ENCODE results near the gene MYRIP.

The MYRIP gene

GRCh38 chr3:39927479-39927878 is 118.1 kb downstream of the MYRIP start:
- peaks cover 12% of the 10 kb centered on the region for H3K27me3 Mint-ChIP-seq (ENCODE audit: low read depth, poor library complexity)

DNA sequence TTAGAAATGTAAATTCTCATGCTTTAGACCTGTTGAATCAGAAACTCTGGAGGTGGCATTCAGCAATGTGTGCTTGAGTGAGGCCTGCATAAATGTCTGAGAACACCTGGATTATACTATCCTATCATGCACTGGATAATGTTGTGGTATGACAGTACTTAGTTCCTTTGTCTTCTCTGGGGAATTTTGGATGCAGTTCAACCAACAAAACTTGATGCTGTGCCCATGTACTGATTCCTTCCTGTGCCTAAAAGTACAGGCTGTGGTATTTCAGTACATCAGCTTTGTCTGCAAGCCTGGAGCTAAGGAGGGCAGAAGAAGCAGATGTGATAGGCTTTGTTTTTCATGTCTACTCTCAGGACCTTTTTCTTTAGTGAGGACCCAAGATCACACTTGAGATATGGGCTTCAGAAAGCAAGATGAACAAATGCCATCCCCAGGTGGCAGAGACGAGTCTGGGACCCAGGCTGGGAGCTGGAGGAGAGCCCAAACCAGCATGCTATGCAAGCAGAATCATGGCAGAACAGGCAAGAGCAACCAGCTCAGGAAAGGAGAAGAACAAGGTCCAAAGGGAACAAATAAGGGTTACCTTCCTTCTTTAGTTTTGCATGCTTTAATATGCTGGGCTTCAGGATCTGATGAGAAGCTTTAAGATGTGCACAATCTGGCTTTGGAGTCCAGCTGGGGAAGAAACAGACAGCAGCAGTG is 124.7 kb downstream of the MYRIP start:
- Mint-ChIP-seq H3K9me3 (no peaks in the 10 kb centered on the region), H3K27ac (no peak overlapping the region), H3K27me3 (ENCODE audit: low read depth, poor library complexity) (no peaks in the 10 kb centered on the region), H3K36me3 (ENCODE audit: low read depth) (no peaks in the 10 kb centered on the region), H3K4me1 (peaks cover 5% of the 10 kb centered on the region), H3K4me3 (no peak overlapping the region)
- TF ChIP-seq CTCF (IDR thresholded peaks at IDR 0.05): no peak
- no peak for DNase-seq

More at GRCh38 chr3:39927479-39927878, 118.1 kb downstream of the MYRIP start:
- Mint-ChIP-seq H3K4me1 (no peaks in the 10 kb centered on the region), H3K4me3 (no peak overlapping the region), H3K36me3 (ENCODE audit: low read depth) (no peaks in the 10 kb centered on the region), H3K27ac (no peak overlapping the region), H3K9me3 (peaks cover 5% of the 10 kb centered on the region)
- TF ChIP-seq CTCF (IDR thresholded peaks at IDR 0.05): no peak
- DNase-seq: no peak

DNA sequence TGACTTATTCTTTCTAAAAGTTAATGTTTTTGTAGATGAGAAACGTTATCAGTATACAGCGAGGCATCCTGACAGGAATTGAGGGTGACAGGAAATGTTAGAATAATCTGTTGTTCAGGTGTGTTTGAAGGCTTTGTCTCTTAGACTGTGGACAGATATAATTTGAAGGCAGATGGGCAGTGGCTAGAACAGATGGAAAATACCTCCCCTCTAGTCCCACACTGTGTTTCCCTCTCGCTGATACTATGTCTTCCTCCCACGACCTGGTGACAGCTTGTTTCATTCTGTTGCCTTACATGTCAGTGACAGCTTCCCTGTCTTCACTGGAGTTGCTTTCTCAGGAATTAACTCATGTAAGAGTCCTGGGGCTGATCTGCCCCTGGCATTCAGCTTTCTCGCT is 125.3 kb downstream of the MYRIP start:
- H3K27me3 Mint-ChIP-seq (ENCODE audit: low read depth, poor library complexity): no peaks in the 10 kb centered on the region
- no peaks in the 10 kb centered on the region for H3K9me3 Mint-ChIP-seq
- H3K36me3 Mint-ChIP-seq (ENCODE audit: low read depth): no peaks in the 10 kb centered on the region
- H3K4me1 Mint-ChIP-seq: peaks cover 5% of the 10 kb centered on the region
- no peak for DNase-seq
- H3K27ac Mint-ChIP-seq: no peak overlapping the region
- H3K4me3 Mint-ChIP-seq: no peak overlapping the region
- no peak for TF ChIP-seq CTCF (IDR thresholded peaks at IDR 0.05)

DNA sequence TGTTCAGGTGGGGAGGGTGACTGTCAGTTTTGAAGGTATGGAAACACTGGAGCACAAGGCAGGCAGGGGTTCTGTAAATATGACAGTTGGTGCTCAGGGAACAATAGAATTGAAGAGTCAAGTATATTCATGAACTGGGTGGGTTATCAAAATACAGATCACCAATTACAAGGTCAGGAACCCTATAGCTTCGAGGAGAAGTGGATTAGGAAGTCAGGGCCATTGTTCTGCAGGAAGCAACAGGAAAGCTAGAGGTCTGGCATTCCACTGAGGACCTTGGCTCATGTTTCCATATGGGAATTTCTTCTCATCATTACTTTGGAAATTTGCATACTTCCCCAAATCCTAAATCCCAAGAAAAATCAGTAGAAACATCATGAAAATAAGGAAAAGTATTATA is 125.9 kb downstream of the MYRIP start:
- no peaks in the 10 kb centered on the region for H3K9me3 Mint-ChIP-seq
- peaks cover 5% of the 10 kb centered on the region for H3K4me1 Mint-ChIP-seq
- H3K27ac Mint-ChIP-seq: no peak overlapping the region
- no peaks in the 10 kb centered on the region for H3K27me3 Mint-ChIP-seq (ENCODE audit: low read depth, poor library complexity)
- no peaks in the 10 kb centered on the region for H3K36me3 Mint-ChIP-seq (ENCODE audit: low read depth)
- DNase-seq: no peak
- H3K4me3 Mint-ChIP-seq: no peak overlapping the region
- no peak for TF ChIP-seq CTCF (IDR thresholded peaks at IDR 0.05)

GRCh38 chr3:39936848-39937247 is 127.4 kb downstream of the MYRIP start:
- DNase-seq: no peak
- Mint-ChIP-seq H3K9me3 (no peaks in the 10 kb centered on the region), H3K36me3 (ENCODE audit: low read depth) (no peaks in the 10 kb centered on the region), H3K27me3 (ENCODE audit: low read depth, poor library complexity) (no peaks in the 10 kb centered on the region), H3K4me3 (no peak overlapping the region), H3K4me1 (peaks cover 5% of the 10 kb centered on the region), H3K27ac (no peak overlapping the region)
- TF ChIP-seq CTCF (IDR thresholded peaks at IDR 0.05): no peak

DNA sequence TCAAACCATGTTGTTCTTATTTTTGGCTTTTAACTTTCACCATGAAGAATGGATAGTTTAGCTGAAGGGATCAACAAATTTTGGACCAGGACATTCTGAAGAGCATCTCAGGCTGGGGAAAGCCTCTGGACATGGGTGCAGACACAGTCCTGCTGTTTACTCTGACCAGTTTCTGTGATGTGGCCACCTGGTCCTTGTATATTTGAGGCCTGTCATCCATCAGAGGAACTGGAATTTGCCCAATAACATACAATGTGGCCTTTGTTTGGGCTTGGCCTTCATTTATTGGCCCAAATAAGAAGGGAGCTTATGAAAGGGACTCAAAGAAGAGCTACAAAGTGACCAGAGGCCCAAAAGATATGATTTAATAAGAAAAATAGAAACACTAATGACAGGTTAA is 127.9 kb downstream of the MYRIP start:
- TF ChIP-seq CTCF (IDR thresholded peaks at IDR 0.05): no peak
- DNase-seq: no peak
- Mint-ChIP-seq H3K27me3 (ENCODE audit: low read depth, poor library complexity) (no peaks in the 10 kb centered on the region), H3K4me3 (no peak overlapping the region), H3K36me3 (ENCODE audit: low read depth) (no peaks in the 10 kb centered on the region), H3K4me1 (peaks cover 5% of the 10 kb centered on the region), H3K27ac (no peak overlapping the region), H3K9me3 (no peaks in the 10 kb centered on the region)

Data from nephron progenitor cell (in vitro differentiated cells).